ENCODE measurements around the gene ANO1.

GRCh38 chr11:70141486-70142220, 63.5 kb downstream of the ANO1 start:
- TF ChIP-seq, protein P1, sequence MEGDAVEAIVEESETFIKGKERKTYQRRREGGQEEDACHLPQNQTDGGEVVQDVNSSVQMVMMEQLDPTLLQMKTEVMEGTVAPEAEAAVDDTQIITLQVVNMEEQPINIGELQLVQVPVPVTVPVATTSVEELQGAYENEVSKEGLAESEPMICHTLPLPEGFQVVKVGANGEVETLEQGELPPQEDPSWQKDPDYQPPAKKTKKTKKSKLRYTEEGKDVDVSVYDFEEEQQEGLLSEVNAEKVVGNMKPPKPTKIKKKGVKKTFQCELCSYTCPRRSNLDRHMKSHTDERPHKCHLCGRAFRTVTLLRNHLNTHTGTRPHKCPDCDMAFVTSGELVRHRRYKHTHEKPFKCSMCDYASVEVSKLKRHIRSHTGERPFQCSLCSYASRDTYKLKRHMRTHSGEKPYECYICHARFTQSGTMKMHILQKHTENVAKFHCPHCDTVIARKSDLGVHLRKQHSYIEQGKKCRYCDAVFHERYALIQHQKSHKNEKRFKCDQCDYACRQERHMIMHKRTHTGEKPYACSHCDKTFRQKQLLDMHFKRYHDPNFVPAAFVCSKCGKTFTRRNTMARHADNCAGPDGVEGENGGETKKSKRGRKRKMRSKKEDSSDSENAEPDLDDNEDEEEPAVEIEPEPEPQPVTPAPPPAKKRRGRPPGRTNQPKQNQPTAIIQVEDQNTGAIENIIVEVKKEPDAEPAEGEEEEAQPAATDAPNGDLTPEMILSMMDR (IDR thresholded peaks at IDR 0.05; ENCODE audit: insufficient read depth, low read length, poor library complexity, severe bottlenecking) = no peak
- TF ChIP-seq EZH2phosphoT487 (conservative IDR thresholded peaks at IDR 0.05; ENCODE audit: low read length) = no peak

Measured in SU-DHL-6 (cell line).